ENCODE measurements around the gene YY1AP1. TPM values are rescaled to one million over a fixed set of nuclear protein-coding genes. Genes with fewer than 3 reads are reported as not detected.
"Not testable (repeated sequence)": the region's sequence is repeated elsewhere in the genome, so short reads cannot be mapped to it uniquely, and the experiment has no call there.

The YY1AP1 gene
- total RNA-seq, 1 donor, result 54.6 TPM

- Histone ChIP-seq H3K4me3 (ENCODE audit: insufficient read depth, low read length) (no peak overlapping the region), H3K9me3 (ENCODE audit: low read depth, low read length) (no peaks in the 10 kb centered on the region), H3K79me2 (ENCODE audit: insufficient read depth, low read length) (peaks cover 12% of the 10 kb centered on the region), H3K4me1 (ENCODE audit: insufficient read depth, low read length) (no peaks in the 10 kb centered on the region), H3K27me3 (ENCODE audit: insufficient read depth, low read length) (no peaks in the 10 kb centered on the region), H3K27ac (ENCODE audit: low read depth, low read length) (no peak overlapping the region), H3K4me2 (ENCODE audit: insufficient read depth, low read length) (no peak overlapping the region), H4K20me1 (ENCODE audit: insufficient read depth, low read length) (no peaks in the 10 kb centered on the region), H3K36me3 (ENCODE audit: insufficient read depth, low read length) (peaks cover 36% of the 10 kb centered on the region), H2AFZ (ENCODE audit: low read length) (no peak overlapping the region)
- no peak for DNase-seq (ENCODE audit: insufficient read length, low spot score, missing footprints)
- TF ChIP-seq CTCF (IDR thresholded peaks at IDR 0.05; ENCODE audit: extremely low read depth, low read depth, low read length), result no peak
Observed at GRCh38 chr1:155719703-155720102, 31.1 kb upstream of the YY1AP1 start.

- H3K27ac ChIP-seq (ENCODE audit: low read depth, low read length); H2AFZ ChIP-seq (ENCODE audit: low read length); H3K9me3 ChIP-seq (ENCODE audit: low read depth, low read length); H3K27me3 ChIP-seq (ENCODE audit: insufficient read depth, low read length); H3K4me1 ChIP-seq (ENCODE audit: insufficient read depth, low read length); H3K4me2 ChIP-seq (ENCODE audit: insufficient read depth, low read length); H3K4me3 ChIP-seq (ENCODE audit: insufficient read depth, low read length); DNase-seq (ENCODE audit: insufficient read length, low spot score, missing footprints); H4K20me1 ChIP-seq (ENCODE audit: insufficient read depth, low read length): not testable (repeated sequence)
- H3K79me2 ChIP-seq (ENCODE audit: insufficient read depth, low read length), result peaks cover 17% of the 10 kb centered on the region
- H3K36me3 ChIP-seq (ENCODE audit: insufficient read depth, low read length), result peaks cover 35% of the 10 kb centered on the region
Observed at GRCh38 chr1:155718524-155719115, 30.0 kb upstream of the YY1AP1 start.

- Histone ChIP-seq H3K79me2 (ENCODE audit: insufficient read depth, low read length) (peaks cover 28% of the 10 kb centered on the region), H3K4me1 (ENCODE audit: insufficient read depth, low read length) (no peaks in the 10 kb centered on the region), H3K9me3 (ENCODE audit: low read depth, low read length) (no peaks in the 10 kb centered on the region), H3K4me3 (ENCODE audit: insufficient read depth, low read length) (no peak overlapping the region), H3K27ac (ENCODE audit: low read depth, low read length) (no peak overlapping the region), H2AFZ (ENCODE audit: low read length) (no peak overlapping the region), H3K27me3 (ENCODE audit: insufficient read depth, low read length) (no peaks in the 10 kb centered on the region), H3K36me3 (ENCODE audit: insufficient read depth, low read length) (peaks cover 36% of the 10 kb centered on the region), H3K4me2 (ENCODE audit: insufficient read depth, low read length) (no peak overlapping the region), H4K20me1 (ENCODE audit: insufficient read depth, low read length) (peaks cover 4% of the 10 kb centered on the region)
- no peak for TF ChIP-seq CTCF (IDR thresholded peaks at IDR 0.05; ENCODE audit: extremely low read depth, low read depth, low read length)
- DNase-seq (ENCODE audit: insufficient read length, low spot score, missing footprints), result no peak
Observed at GRCh38 chr1:155717041-155717440, 28.5 kb upstream of the YY1AP1 start.

DNA sequence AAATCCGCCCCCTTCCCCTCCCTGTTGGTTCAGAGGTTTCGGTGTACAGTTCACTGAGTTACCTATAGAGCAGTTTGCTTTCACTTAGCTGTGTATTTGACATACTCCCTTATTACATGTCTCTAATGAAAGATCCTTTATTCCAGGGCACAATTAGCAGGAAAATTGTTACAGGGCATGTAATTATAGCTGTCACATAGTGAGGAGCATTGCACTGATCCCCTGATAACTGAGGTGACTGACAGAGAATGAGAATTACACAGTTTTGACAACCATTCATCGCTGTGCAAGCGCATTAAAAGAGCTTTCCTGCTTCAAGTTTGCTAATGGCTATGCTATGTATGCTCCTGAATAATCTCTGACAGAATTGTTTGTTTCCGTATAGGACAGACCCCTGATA is 27.2 kb upstream of the YY1AP1 start:
- H3K4me2 ChIP-seq (ENCODE audit: insufficient read depth, low read length), result no peak overlapping the region
- TF ChIP-seq CTCF (IDR thresholded peaks at IDR 0.05; ENCODE audit: extremely low read depth, low read depth, low read length), result no peak
- no peaks in the 10 kb centered on the region for H3K4me1 ChIP-seq (ENCODE audit: insufficient read depth, low read length)
- peaks cover 26% of the 10 kb centered on the region for H3K79me2 ChIP-seq (ENCODE audit: insufficient read depth, low read length)
- DNase-seq (ENCODE audit: insufficient read length, low spot score, missing footprints), result no peak
- H3K27ac ChIP-seq (ENCODE audit: low read depth, low read length), result no peak overlapping the region
- no peaks in the 10 kb centered on the region for H3K27me3 ChIP-seq (ENCODE audit: insufficient read depth, low read length)
- H3K36me3 ChIP-seq (ENCODE audit: insufficient read depth, low read length), result peaks cover 30% of the 10 kb centered on the region
- H4K20me1 ChIP-seq (ENCODE audit: insufficient read depth, low read length), result peaks cover 4% of the 10 kb centered on the region
- no peak overlapping the region for H2AFZ ChIP-seq (ENCODE audit: low read length)
- H3K4me3 ChIP-seq (ENCODE audit: insufficient read depth, low read length), result no peak overlapping the region
- H3K9me3 ChIP-seq (ENCODE audit: low read depth, low read length), result no peaks in the 10 kb centered on the region

- not testable (repeated sequence) for H3K4me2 ChIP-seq (ENCODE audit: insufficient read depth, low read length); DNase-seq (ENCODE audit: insufficient read length, low spot score, missing footprints); H3K27ac ChIP-seq (ENCODE audit: low read depth, low read length); H3K27me3 ChIP-seq (ENCODE audit: insufficient read depth, low read length); H3K4me3 ChIP-seq (ENCODE audit: insufficient read depth, low read length); H3K9me3 ChIP-seq (ENCODE audit: low read depth, low read length); H3K4me1 ChIP-seq (ENCODE audit: insufficient read depth, low read length); H2AFZ ChIP-seq (ENCODE audit: low read length); H4K20me1 ChIP-seq (ENCODE audit: insufficient read depth, low read length)
- Histone ChIP-seq H3K79me2 (ENCODE audit: insufficient read depth, low read length) (peaks cover 26% of the 10 kb centered on the region), H3K36me3 (ENCODE audit: insufficient read depth, low read length) (peaks cover 30% of the 10 kb centered on the region)
Observed at GRCh38 chr1:155715056-155715455, 26.5 kb upstream of the YY1AP1 start.

Measured in osteoblast (primary cell).